ENCODE results near the gene CPB2. TPM values are rescaled to one million over a fixed set of nuclear protein-coding genes. Genes with fewer than 3 reads are reported as not detected.

Gene CPB2
- total RNA-seq, 4 donors from 2014 or later = 0.42 to 1.4 TPM; not detected in 2

DNA sequence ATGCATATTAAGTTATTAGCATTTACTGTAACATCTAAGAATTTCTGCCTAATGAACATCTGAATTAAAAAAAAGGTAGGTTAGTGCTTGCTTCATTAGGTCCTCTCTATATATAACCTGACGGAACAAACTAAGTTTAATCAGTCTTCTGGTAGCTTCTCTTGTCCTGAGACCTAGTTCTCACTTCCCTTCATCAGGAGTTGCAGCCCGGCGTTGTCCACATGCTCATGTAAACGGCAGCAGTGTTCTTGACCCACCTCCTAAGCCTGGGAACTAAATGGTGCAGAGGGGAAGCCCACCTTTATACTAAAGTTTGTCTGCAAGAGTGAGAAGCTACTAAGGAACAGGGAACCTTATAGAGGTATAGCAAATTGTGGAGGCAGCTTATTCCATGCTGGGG, 31.9 kb upstream of the CPB2 start:
- Histone ChIP-seq H3K27ac (no peak overlapping the region), H3K27me3 (no peaks in the 10 kb centered on the region), H3K4me3 (no peak overlapping the region), H3K9me3 (no peaks in the 10 kb centered on the region), H3K4me1 (no peaks in the 10 kb centered on the region), H3K36me3 (no peaks in the 10 kb centered on the region)
- no peak for DNase-seq
- intact Hi-C loops (cut with DNase I; ENCODE audit: low total_unique reads) (no loop called here), in situ Hi-C loops (cut with MboI; ENCODE audit: low sequenced_read_pairs in 4 of 4) (loop anchor here in 1 of 4 donors (25.0 kb wide), 1 partner anchor 324 kb away; no protein-coding TSS in a partner anchor)
- no peak for ATAC-seq
- no peak for TF ChIP-seq CTCF (IDR thresholded peaks at IDR 0.05 in 4 of 5, conservative IDR thresholded peaks at IDR 0.05 in 1 of 5)
- TF ChIP-seq POLR2A (IDR thresholded peaks at IDR 0.05) = no peak

DNA sequence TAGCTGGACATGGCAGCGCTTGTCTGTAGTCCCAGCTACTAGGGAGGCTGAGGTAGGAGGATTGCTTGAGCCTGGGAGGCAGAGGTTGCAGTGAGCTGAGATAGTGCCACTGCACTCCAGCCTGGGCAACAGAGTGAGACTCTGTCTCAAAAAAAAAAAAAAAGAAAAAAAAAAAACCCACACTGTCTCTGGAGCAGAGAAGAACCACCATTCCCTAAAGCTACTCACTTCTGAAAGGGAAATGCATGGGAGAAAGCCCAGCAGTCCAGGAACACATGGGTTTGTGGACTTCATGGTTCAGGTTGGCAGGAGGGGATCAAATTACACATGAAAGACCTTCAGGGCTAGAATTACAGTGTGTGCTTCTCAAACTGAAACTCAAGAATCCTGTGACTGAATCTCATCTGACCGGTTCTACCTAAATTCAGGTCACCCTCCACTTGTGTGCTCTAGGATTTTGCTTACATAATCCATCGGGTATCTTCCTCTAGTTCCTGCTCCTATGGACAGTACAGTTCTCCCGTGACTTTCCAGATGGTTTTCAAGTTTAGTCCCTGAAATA, 30.2 kb upstream of the CPB2 start:
- H3K4me3 ChIP-seq = no peak overlapping the region
- ATAC-seq (peak in 1 of 2 donors; percentile 91), DNase-seq (no peak)
- TF ChIP-seq CTCF (IDR thresholded peaks at IDR 0.05 in 4 of 5, conservative IDR thresholded peaks at IDR 0.05 in 1 of 5) (no peak), POLR2A (IDR thresholded peaks at IDR 0.05) (no peak)
- H3K27me3 ChIP-seq = no peaks in the 10 kb centered on the region
- H3K9me3 ChIP-seq = no peaks in the 10 kb centered on the region
- H3K4me1 ChIP-seq = no peaks in the 10 kb centered on the region
- H3K36me3 ChIP-seq = no peaks in the 10 kb centered on the region
- no peak overlapping the region for H3K27ac ChIP-seq
- in situ Hi-C loops (cut with MboI; ENCODE audit: low sequenced_read_pairs in 4 of 4) (loop anchor here in 1 of 4 donors (25.0 kb wide), 1 partner anchor 323 kb away; no protein-coding TSS in a partner anchor), intact Hi-C loops (cut with DNase I; ENCODE audit: low total_unique reads) (no loop called here)

- intact Hi-C loops (cut with DNase I; ENCODE audit: low total_unique reads) (no loop called here), in situ Hi-C loops (cut with MboI; ENCODE audit: low sequenced_read_pairs in 4 of 4) (loop anchor here in 1 of 4 donors (25.0 kb wide), 1 partner anchor 322 kb away; no protein-coding TSS in a partner anchor)
- Histone ChIP-seq H3K27me3 (no peaks in the 10 kb centered on the region), H3K4me1 (no peaks in the 10 kb centered on the region), H3K4me3 (no peak overlapping the region), H3K27ac (no peak overlapping the region), H3K36me3 (no peaks in the 10 kb centered on the region), H3K9me3 (no peaks in the 10 kb centered on the region)
- no peak for DNase-seq
- TF ChIP-seq CTCF (IDR thresholded peaks at IDR 0.05 in 4 of 5, conservative IDR thresholded peaks at IDR 0.05 in 1 of 5) (no peak), POLR2A (IDR thresholded peaks at IDR 0.05) (no peak)
- no peak for ATAC-seq
Observed at GRCh38 chr13:46134494-46134893, 29.7 kb upstream of the CPB2 start.

DNA sequence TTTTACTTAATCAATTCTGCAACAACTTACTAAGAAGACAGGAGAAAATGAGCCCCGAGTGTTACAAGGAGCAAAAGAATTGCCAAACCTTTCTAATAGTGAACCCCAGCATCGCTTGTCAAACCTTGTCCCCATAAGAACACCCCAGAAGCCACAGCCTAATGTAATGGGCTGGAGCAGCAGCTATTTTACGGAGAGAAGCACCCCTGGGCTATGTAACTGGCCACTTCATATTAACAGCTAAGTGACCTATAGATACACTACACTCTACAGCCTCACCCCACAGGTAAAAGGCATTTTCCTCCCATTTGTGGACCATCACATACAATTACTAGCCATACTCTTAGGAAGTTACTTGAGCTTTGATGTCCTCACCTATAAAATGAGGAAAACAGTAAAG, 27.3 kb upstream of the CPB2 start:
- intact Hi-C loops (cut with DNase I; ENCODE audit: low total_unique reads) = no loop called here
- TF ChIP-seq CTCF (IDR thresholded peaks at IDR 0.05 in 4 of 5, conservative IDR thresholded peaks at IDR 0.05 in 1 of 5) (no peak), POLR2A (IDR thresholded peaks at IDR 0.05) (no peak)
- ATAC-seq = no peak
- Histone ChIP-seq H3K36me3 (no peaks in the 10 kb centered on the region), H3K27ac (no peak overlapping the region), H3K4me3 (no peak overlapping the region), H3K27me3 (no peaks in the 10 kb centered on the region), H3K9me3 (no peaks in the 10 kb centered on the region), H3K4me1 (no peaks in the 10 kb centered on the region)
- no peak for DNase-seq
- in situ Hi-C loops (cut with MboI; ENCODE audit: low sequenced_read_pairs in 4 of 4) = loop anchor here in 1 of 4 donors (25.0 kb wide), 1 partner anchor 320 kb away; no protein-coding TSS in a partner anchor
